ENCODE data around the gene KY. TPM values are rescaled to one million over a fixed set of nuclear protein-coding genes. Genes with fewer than 3 reads are reported as not detected.

Gene KY
- total and polyA plus RNA-seq, 10 of the 15 experiments (the other 5 are each of a cell fraction or from before 2014, with no cell fraction given) = 0.04 to 0.11 TPM; not detected in 8

- no peak for TF ChIP-seq ZNF687 (IDR thresholded peaks at IDR 0.05)
- no peak for TF ChIP-seq USF1 (IDR thresholded peaks at IDR 0.05; ENCODE audit: borderline replicate concordance, extremely low read length, insufficient read depth, low read depth, low read length)
- no peak for TF ChIP-seq HDAC2 (IDR thresholded peaks at IDR 0.05)
- no peak for TF ChIP-seq MEF2B (IDR thresholded peaks at IDR 0.05; ENCODE audit: partially characterized antibody, poor library complexity, severe bottlenecking)
- no peak for TF ChIP-seq RAD51 (IDR thresholded peaks at IDR 0.05)
- no peak for TF ChIP-seq ZNF384 (IDR thresholded peaks at IDR 0.05; ENCODE audit: borderline replicate concordance, low read depth, low read length)
Measured at GRCh38 chr3:134601539-134602439, 49.0 kb downstream of the KY start (continued).
